ENCODE data around the gene PTMA.

- TF ChIP-seq, protein P1, sequence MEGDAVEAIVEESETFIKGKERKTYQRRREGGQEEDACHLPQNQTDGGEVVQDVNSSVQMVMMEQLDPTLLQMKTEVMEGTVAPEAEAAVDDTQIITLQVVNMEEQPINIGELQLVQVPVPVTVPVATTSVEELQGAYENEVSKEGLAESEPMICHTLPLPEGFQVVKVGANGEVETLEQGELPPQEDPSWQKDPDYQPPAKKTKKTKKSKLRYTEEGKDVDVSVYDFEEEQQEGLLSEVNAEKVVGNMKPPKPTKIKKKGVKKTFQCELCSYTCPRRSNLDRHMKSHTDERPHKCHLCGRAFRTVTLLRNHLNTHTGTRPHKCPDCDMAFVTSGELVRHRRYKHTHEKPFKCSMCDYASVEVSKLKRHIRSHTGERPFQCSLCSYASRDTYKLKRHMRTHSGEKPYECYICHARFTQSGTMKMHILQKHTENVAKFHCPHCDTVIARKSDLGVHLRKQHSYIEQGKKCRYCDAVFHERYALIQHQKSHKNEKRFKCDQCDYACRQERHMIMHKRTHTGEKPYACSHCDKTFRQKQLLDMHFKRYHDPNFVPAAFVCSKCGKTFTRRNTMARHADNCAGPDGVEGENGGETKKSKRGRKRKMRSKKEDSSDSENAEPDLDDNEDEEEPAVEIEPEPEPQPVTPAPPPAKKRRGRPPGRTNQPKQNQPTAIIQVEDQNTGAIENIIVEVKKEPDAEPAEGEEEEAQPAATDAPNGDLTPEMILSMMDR (conservative IDR thresholded peaks at IDR 0.05; ENCODE audit: low read depth, low read length), result no peak
- no peak for TF ChIP-seq EZH2 (IDR thresholded peaks at IDR 0.05; ENCODE audit: borderline replicate concordance, low read depth, low read length, poor library complexity, severe bottlenecking)
Measured at GRCh38 chr2:231716666-231717280, 8.4 kb downstream of the PTMA start.

Measured in A673 (cell line).